GM12891 (cell line): Measurements from ENCODE around the gene ACTA2.
A peak's percentile ranks its signal among the peaks of the same experiment; 100 is the strongest.

ENCODE experiments used
- DNase-seq: peaks from one replicate; pipeline ENCODE4 v3.0.0; 2011; ENCODE audit warnings: low spot score; ENCODE audit not compliant: insufficient read length
- FAIRE-seq: peaks from 2 replicates; lab custom pipeline; 2011; peaks lifted over from hg19 to GRCh38; lab: Jason Lieb, UNC
- PAX5 ChIP-seq: IDR thresholded peaks from 2 replicates; pipeline ENCODE4 v1.6.1; 2011; ENCODE audit warnings: low read length, moderate library complexity, mild to moderate bottlenecking; ENCODE audit not compliant: insufficient read depth, severe bottlenecking
- POLR2A ChIP-seq: IDR thresholded peaks from 2 replicates; pipeline ENCODE4 v1.6.1; 2011; ENCODE audit warnings: low read depth, low read length, control low read depth
- POLR2AphosphoS5 ChIP-seq: IDR thresholded peaks from 2 replicates; pipeline ENCODE4 v1.6.1; 2011; ENCODE audit warnings: low read depth, low read length, control low read depth
- POU2F2 ChIP-seq: IDR thresholded peaks from 2 replicates; pipeline ENCODE4 v1.6.1; 2011; ENCODE audit warnings: low read depth, mild to moderate bottlenecking, control low read depth, low read length, moderate library complexity
- SPI1 ChIP-seq: IDR thresholded peaks from 2 replicates; pipeline ENCODE4 v1.6.1; 2011; ENCODE audit warnings: low read depth, low read length, control low read depth
- TAF1 ChIP-seq: IDR thresholded peaks from 2 replicates; pipeline ENCODE4 v1.6.1; 2011; ENCODE audit warnings: low read depth, low read length, control low read depth

The ACTA2 gene

GRCh38 chr10:88888810-88889445 lies 63.6 kb downstream of the ACTA2 start:
- FAIRE-seq = peak; percentile 41
- no peak for DNase-seq
- TF ChIP-seq POLR2AphosphoS5 (no peak), SPI1 (no peak), TAF1 (no peak), POLR2A (no peak), PAX5 (no peak), POU2F2 (no peak)

- FAIRE-seq (peak; percentile 87), DNase-seq (no peak)
- peak; percentile 66; the same call in 1 of the 2 replicates for TF ChIP-seq POLR2AphosphoS5
- no peak for TF ChIP-seq PAX5
- TF ChIP-seq POLR2A = peak; percentile 66; the same call in 1 of the 2 replicates
- TF ChIP-seq SPI1 = peak; percentile 31; the same call in 1 of the 2 replicates
- TF ChIP-seq POU2F2 = peak; percentile 80; the same call in 1 of the 2 replicates
These were observed 66.0 kb downstream of the ACTA2 start for GRCh38 chr10:88886557-88886956.
